Kidney (tissue), 14 donors: ENCODE measurements around the gene THSD4. TPM values are rescaled to one million over a fixed set of nuclear protein-coding genes. Genes with fewer than 3 reads are reported as not detected.

ENCODE experiments used
- DNase-seq, 5 donors: peaks; one replicate each; pipeline ENCODE4 v3.0.0-alpha.2; 2013 to 2020
- FAIRE-seq: peaks from 2 replicates; lab custom pipeline; 2012; peaks lifted over from hg19 to GRCh38; lab: Jason Lieb, UNC
- H3K27ac ChIP-seq, 2 donors: one replicate each; pipeline ENCODE4 v1.7.0; 2013; ENCODE audit warnings: low read depth in 2 of 2, low read length in 2 of 2, inconsistent platforms in 1 of 2
- H3K27me3 ChIP-seq: one replicate; pipeline ENCODE4 v1.7.1; 2013; ENCODE audit warnings: low read length, inconsistent platforms; ENCODE audit not compliant: control insufficient read depth, insufficient read depth
- H3K36me3 ChIP-seq, 3 donors: one replicate each; pipeline versions ENCODE4 v1.7.0 to v1.7.1; 2013; ENCODE audit warnings: low read length in 3 of 3, control low read depth in 1 of 3, inconsistent platforms in 1 of 3; ENCODE audit not compliant: insufficient read depth in 3 of 3, control insufficient read depth in 2 of 3
- H3K4me1 ChIP-seq, 3 donors: one replicate each; pipeline versions ENCODE4 v1.7.0 to v1.7.1; 2013; ENCODE audit warnings: low read length in 3 of 3, inconsistent platforms in 1 of 3, low read depth in 1 of 3; ENCODE audit not compliant: control insufficient read depth in 2 of 3, insufficient read depth in 2 of 3
- H3K4me3 ChIP-seq, 3 donors: one replicate each; pipeline versions ENCODE4 v1.7.0 to v1.8.1; 2013; ENCODE audit warnings: low read length in 3 of 3, control low read depth in 1 of 3, inconsistent platforms in 1 of 3
- H3K9ac ChIP-seq, 3 donors: one replicate each; pipeline versions ENCODE4 v1.7.0 to v1.7.1; 2013; ENCODE audit warnings: low read length in 3 of 3, control low read depth in 1 of 3, inconsistent platforms in 1 of 3
- H3K9me3 ChIP-seq, 3 donors: one replicate each; pipeline versions ENCODE4 v1.7.0 to v1.7.1; 2013; ENCODE audit warnings: low read length in 3 of 3, control low read depth in 1 of 3, inconsistent platforms in 1 of 3; ENCODE audit not compliant: control insufficient read depth in 2 of 3, insufficient read depth in 1 of 3
- intact Hi-C: fragments of 100-400 bp; cut with DNase I; formaldehyde crosslinking; loops from one replicate; pipeline ENCODE4 v1.11.1; 2022
- polyA plus RNA-seq: library from polyadenylated mRNA; stranded (reverse); fragments of 350-450 nt; fragmentation: Illumina TruSeq; extraction: RNeasy Lipid Tissue Mini Kit (QIAGEN cat#74804); gene quantifications from one replicate; pipeline ENCODE4 v1.2.3, GENCODE V29; 2014; ENCODE audit warnings: low read depth, low replicate concordance; ENCODE audit not compliant: insufficient read depth
- total RNA-seq: library from RNA; stranded (reverse); fragmentation: NEBNext Ultra II Directional; extraction: Animal tissue kit (Norgen Biotek cat#: 25700); gene quantifications from one replicate; pipeline ENCODE4 v1.2.1, GENCODE V29; 2021
- TF ChIP-seq, protein P1 (sequence below): IDR thresholded peaks from 3 replicates; pipeline ENCODE4 v1.5.1; 2012; ENCODE audit warnings: mild to moderate bottlenecking, moderate library complexity, borderline replicate concordance; ENCODE audit not compliant: insufficient read depth; ENCODE audit errors: extremely low read depth
- donor health status: control.
- donor health status: control.
- donor health status: control.
- donor health status: control.
- donor health status: control.
- donor health status: DM: yes; HTN: yes; CAD: no.
- donor health status: Normal renal cell carcinoma (clear cell type).

Gene THSD4
- total and polyA plus RNA-seq, 2 donors from 2014 or later: 9.4 to 36.3 TPM

DNA sequence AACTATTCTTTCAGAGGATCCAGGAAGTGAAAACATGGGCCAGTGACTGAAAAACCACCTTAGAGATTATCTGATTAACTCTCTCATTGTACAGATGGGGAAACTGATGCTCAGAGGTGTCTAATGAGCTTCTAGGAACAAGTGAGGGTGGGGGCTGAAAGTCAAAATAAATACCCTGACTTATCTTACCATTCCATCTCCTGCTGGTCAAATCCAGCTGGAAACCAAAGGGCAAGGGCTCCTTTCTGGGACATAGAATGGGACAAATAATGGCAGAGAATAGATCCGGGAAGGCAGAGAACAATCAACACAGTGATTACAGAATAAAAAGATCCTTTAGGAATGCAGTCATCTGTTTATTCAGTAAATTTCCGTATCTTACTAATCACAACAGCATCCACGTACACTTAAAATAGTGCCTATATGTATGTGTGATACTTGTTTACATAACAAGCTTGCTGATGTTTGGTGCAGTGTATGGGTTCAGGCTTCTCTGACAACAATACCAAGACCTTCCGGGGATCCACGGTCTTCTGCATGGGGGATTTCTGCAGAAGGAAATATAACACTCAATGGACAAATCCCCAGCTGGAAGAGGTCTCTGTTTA lies 173.2 kb downstream of the THSD4 start:
- intact Hi-C loops: no loop called here
- FAIRE-seq (no peak), DNase-seq (no peak)
- no peaks in the 10 kb centered on the region for H3K36me3 ChIP-seq
- TF ChIP-seq, protein P1, sequence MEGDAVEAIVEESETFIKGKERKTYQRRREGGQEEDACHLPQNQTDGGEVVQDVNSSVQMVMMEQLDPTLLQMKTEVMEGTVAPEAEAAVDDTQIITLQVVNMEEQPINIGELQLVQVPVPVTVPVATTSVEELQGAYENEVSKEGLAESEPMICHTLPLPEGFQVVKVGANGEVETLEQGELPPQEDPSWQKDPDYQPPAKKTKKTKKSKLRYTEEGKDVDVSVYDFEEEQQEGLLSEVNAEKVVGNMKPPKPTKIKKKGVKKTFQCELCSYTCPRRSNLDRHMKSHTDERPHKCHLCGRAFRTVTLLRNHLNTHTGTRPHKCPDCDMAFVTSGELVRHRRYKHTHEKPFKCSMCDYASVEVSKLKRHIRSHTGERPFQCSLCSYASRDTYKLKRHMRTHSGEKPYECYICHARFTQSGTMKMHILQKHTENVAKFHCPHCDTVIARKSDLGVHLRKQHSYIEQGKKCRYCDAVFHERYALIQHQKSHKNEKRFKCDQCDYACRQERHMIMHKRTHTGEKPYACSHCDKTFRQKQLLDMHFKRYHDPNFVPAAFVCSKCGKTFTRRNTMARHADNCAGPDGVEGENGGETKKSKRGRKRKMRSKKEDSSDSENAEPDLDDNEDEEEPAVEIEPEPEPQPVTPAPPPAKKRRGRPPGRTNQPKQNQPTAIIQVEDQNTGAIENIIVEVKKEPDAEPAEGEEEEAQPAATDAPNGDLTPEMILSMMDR: no peak
- no peak overlapping the region for H3K4me3 ChIP-seq
- H3K27ac ChIP-seq: no peak overlapping the region
- H3K9me3 ChIP-seq: no peaks in the 10 kb centered on the region
- H3K9ac ChIP-seq: no peak overlapping the region
- no peaks in the 10 kb centered on the region for H3K27me3 ChIP-seq
- H3K4me1 ChIP-seq: no peaks in the 10 kb centered on the region

DNA sequence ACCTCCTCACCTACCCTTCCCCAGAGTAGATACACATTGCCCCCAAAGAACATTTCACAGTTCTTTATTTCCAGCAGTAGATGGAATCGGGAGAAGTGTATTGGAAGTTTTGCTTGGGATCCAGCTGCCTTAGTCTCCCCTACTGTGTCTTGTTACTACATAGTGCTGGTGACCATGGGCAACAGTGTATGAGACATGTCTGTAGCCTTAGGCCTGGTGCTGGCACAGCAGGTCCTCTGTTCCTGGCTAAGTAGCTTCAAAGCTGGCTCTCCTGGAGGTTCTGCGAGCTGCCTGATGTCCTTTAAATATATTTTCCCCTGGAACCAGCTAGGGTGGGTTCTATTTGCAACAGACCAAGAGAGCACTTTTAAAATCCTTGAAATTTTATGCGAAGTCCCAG lies 174.7 kb downstream of the THSD4 start:
- Histone ChIP-seq H3K9me3 (no peaks in the 10 kb centered on the region), H3K27me3 (no peaks in the 10 kb centered on the region), H3K27ac (no peak overlapping the region), H3K4me3 (no peak overlapping the region), H3K36me3 (no peaks in the 10 kb centered on the region), H3K4me1 (no peaks in the 10 kb centered on the region), H3K9ac (no peak overlapping the region)
- TF ChIP-seq, protein P1: no peak
- intact Hi-C loops: no loop called here
- FAIRE-seq (no peak), DNase-seq (no peak)

DNA sequence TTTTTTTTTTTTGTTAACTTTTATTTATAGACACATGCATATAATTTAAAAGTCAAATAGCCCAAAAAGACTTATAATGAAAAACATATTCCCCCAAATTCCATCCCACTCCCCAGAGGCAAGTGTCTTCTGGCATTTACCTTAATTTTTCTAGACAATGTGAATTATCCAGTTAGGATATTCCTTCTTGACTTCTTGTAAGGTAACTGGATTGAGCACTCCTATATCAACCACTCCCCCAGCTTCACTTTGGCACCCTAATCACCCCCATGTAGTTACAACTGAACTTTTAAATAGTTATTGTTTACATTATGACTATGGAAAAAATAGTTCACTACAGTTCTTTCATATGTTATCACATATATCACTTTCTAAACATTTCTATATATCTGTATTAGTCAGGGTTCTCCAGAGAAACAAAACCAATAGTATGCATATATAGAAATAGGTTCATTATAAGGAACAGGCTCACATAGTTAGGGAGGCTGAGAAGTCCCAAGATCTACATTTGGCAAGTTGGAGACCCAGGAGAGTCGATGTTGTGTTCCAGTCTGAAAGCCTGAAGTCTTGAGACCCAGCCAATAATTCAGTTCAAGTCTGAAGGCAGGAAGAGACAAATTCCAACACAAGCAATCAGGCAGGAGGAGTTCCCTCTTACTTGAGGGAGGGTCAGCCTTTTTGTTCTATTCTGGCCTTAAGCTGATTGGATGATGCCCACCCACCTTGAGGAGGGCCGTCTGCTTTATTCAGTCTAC lies 175.8 kb downstream of the THSD4 start:
- FAIRE-seq (no peak), DNase-seq (no peak)
- TF ChIP-seq, protein P1: no peak
- Histone ChIP-seq H3K4me1 (no peaks in the 10 kb centered on the region), H3K4me3 (no peak overlapping the region), H3K27me3 (no peaks in the 10 kb centered on the region), H3K9me3 (no peaks in the 10 kb centered on the region), H3K36me3 (no peaks in the 10 kb centered on the region), H3K9ac (no peak overlapping the region), H3K27ac (no peak overlapping the region)
- intact Hi-C loops: no loop called here
